HAP-1 (cell line): ENCODE data around the gene SAMD11.
"Not testable (repeated sequence)": the region's sequence is repeated elsewhere in the genome, so short reads cannot be mapped to it uniquely, and the experiment has no call there.

Source experiments
- DNase-seq, 2 experiments: peaks; one replicate each; pipeline ENCODE4 v3.0.0-alpha.2; 2016 to 2020; ENCODE audit warnings: low spot score in 2 of 2
- H3K27me3 ChIP-seq: fragments of 250-450 bp; sonication (Bioruptor Pico); 2 replicates; pipeline ENCODE4 v1.5.1; 2020; ENCODE audit warnings: low read depth, mild to moderate bottlenecking, moderate library complexity
- H3K36me3 ChIP-seq: fragments of 250-450 bp; sonication (Bioruptor Pico); replicated peaks from 2 replicates; pipeline ENCODE4 v1.5.1; 2020; ENCODE audit warnings: mild to moderate bottlenecking
- H3K4me1 ChIP-seq: fragments of 250-450 bp; sonication (Bioruptor Pico); 2 replicates; pipeline ENCODE4 v1.5.1; 2020; ENCODE audit warnings: mild to moderate bottlenecking
- H3K4me3 ChIP-seq: fragments of 250-450 bp; sonication (Bioruptor Pico); 2 replicates; pipeline ENCODE4 v1.5.1; 2020; ENCODE audit warnings: mild to moderate bottlenecking, moderate library complexity
- H3K9me3 ChIP-seq: fragments of 250-450 bp; sonication (Bioruptor Pico); 2 replicates; pipeline ENCODE4 v1.5.1; 2020; ENCODE audit warnings: mild to moderate bottlenecking, moderate library complexity
- in situ Hi-C: fragments of 300-500 bp; cut with MboI; formaldehyde crosslinking; loops from 3 replicates; pipeline ENCODE4 v1.14.3; 2020; ENCODE audit warnings: low sequenced_read_pairs, inconsistent platforms, mixed read lengths

SAMD11 gene

DNA sequence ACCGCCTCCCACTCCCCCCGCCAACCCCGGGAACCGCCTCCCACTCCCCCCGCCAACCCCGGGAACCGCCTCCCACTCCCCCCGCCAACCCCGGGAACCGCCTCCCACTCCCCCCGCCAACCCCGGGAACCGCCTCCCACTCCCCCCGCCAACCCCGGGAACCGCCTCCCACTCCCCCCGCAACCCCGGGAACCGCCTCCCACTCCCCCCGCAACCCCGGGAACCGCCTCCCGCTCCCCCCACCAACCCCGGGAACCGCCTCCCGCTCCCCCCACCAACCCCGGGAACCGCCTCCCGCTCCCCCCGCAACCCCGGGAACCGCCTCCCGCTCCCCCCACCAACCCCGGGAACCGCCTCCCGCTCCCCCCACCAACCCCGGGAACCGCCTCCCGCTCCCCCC, 53.1 kb downstream of the SAMD11 start:
- H3K4me1 ChIP-seq, H3K27me3 ChIP-seq, in situ Hi-C loops, H3K36me3 ChIP-seq, H3K9me3 ChIP-seq, H3K4me3 ChIP-seq: not testable (repeated sequence)
- peak in 1 of 2 experiments; percentile 60 for DNase-seq

DNA sequence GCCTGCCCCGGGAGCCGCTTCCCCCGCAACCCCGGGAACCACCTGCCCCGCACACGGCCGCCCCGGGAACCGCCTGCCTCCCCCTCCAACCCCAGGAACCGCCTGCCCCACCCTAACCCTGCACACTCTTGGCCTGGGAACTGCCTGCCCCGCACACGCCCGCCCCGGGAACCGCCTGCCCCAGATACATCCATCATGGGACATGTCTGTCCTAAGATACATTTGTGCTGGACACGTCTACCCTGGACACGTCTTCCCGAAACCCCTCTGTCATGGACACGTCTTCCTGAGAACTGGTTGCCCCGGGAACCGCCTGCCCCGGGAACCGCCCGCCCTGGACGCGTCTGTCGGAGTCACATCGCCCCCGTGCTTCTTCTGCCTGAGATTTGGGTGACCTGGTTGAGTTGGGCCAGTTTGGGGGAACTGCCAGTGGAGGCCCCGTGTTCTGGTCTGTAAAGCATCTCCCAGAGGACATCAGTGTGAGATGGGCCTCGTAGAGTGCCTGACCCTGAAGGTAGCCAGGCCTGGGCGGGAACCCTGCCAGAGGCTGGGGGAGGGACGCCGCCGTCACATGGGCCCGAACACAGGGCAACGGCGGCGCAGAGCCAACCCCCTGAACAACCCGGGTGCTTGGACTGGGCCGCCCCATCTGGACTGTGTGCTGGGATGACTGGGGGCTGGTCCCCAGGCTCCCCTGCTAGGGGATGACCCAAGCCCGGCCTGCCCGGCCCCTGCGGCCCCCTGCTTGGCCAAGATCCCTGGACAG, 54.5 kb downstream of the SAMD11 start:
- Histone ChIP-seq H3K4me3 (no peak overlapping the region), H3K27me3 (peaks cover 14% of the 10 kb centered on the region), H3K4me1 (no peaks in the 10 kb centered on the region), H3K9me3 (no peaks in the 10 kb centered on the region), H3K36me3 (no peaks in the 10 kb centered on the region)
- in situ Hi-C loops = no loop called here
- no peak for DNase-seq

DNA sequence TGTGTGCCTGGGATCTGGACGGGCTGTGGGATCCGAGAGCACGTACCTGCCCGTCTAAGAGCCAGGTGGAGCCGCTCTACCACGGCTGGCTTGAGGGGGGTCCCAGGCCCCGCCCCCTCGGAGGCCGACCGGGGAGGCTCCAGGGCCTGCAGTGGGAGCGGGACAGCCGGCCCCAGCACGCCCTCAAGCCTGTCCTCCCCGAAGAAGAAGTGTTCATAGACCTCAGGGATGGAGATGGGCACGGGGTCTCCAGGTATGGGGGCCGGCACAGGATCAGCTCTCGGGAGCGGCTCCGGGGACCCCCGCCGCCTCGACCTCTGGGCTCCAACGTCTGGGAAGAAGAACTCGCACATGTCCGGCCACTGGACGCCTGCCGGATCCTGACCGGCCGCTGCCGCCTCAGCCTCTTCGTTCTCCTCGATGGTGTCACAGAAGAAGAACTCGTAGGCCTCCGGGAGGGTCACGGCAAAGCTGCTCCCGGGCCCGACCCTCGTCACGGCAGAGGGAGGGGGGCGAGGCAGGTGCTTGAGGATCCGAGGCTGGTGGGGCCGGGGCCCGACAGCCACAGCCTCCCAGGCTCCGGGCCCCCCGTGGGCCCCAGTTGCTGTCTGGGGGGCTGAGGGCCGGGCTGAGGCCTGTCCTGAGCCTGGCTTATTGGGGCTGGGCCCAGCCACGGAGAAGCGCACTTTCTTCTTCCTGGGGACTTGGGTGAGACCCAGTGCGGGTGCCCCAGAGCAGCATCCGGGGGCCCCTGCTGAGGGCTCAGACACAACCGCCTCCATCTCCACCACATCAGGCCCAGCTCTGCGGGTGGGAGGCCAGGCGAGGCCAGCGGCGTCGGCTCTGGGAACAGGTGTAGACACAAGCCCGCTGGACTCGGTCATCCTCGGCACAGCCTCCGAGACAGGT, 55.4 kb downstream of the SAMD11 start:
- Histone ChIP-seq H3K27me3 (peaks cover 14% of the 10 kb centered on the region), H3K4me1 (no peaks in the 10 kb centered on the region), H3K36me3 (no peaks in the 10 kb centered on the region), H3K9me3 (no peaks in the 10 kb centered on the region), H3K4me3 (no peak overlapping the region)
- in situ Hi-C loops = no loop called here
- DNase-seq = no peak

DNA sequence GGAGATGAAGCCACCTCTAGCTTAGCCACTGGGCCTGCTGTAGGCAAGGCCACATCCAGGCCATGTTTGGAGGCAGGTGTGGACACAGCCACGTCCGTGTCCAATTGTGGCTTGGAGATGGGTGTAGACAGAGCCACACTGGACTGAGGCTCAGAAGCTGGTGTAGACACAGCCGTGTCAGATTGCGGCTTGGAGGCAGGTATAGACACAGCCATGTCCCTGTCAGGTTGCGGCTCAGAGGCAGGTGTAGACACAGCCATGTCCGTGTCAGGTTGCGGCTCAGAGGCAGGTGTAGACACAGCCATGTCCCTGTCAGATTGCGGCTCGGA, 56.0 kb downstream of the SAMD11 start:
- no peak for DNase-seq
- Histone ChIP-seq H3K4me1 (no peaks in the 10 kb centered on the region), H3K36me3 (no peaks in the 10 kb centered on the region), H3K27me3 (peaks cover 15% of the 10 kb centered on the region), H3K9me3 (no peaks in the 10 kb centered on the region), H3K4me3 (no peak overlapping the region)
- in situ Hi-C loops = no loop called here

DNA sequence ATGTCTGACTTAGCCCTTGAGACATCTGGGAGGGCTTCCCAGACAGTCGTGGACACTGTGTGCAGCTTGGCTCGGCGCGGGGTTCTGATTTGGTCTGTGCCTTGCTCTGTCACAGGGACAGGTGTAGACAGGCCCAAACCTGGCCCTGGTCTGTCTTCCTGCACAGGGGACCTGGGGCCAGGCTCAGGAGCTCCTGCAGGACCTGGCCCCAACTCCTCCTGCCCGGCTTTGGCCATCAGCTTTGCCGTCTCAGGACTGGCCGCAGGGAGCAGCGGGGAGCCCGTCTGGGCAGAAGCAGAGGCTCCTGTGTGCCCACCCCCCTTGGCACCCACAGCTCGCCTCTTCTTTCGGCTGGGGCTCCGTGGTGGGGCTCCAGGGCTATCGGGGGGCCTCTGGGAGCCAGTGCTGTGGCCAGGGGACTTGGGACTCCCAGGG, 56.4 kb downstream of the SAMD11 start:
- in situ Hi-C loops = no loop called here
- H3K4me3 ChIP-seq = no peak overlapping the region
- no peaks in the 10 kb centered on the region for H3K36me3 ChIP-seq
- H3K4me1 ChIP-seq = no peaks in the 10 kb centered on the region
- peaks cover 19% of the 10 kb centered on the region for H3K27me3 ChIP-seq
- H3K9me3 ChIP-seq = no peaks in the 10 kb centered on the region
- DNase-seq = no peak

DNA sequence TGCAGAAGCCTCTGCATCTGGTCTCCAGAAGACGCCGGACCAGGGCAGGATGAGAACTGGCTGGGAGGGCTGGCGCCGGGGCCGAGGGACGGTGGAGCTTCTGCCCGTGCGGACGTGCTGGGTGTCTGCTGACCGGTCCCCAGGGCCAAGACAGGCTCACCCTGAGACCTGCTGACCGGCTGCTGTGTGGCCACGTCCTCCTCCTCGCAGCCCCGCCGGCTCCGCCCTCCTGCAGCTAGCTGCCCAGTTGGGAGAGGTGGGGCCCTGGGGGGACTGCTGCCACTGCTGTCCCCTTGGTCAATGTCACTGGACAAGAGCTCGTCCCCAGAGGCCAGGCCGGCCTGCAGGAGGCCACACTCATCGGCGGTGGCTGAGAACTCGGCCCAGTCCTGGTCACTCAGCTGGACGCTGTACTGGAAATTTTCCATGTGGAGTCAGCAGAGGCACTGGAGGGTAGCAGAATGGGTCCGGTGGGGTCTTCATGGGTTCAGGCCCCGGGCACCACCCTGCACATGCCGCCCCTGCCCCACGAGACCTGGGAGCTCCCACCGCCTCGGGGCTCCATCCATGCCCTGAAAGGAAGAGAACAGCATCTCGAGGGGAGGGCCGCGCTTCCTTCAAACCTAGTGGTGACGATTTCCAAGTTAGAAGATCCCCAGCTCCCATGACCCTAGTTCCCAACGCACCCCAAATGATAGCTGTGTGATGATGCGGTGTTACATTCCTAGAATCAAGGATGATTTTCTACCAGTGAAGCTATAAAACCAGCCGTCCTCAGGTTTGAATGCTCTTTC, 57.1 kb downstream of the SAMD11 start:
- Histone ChIP-seq H3K9me3 (no peaks in the 10 kb centered on the region), H3K27me3 (peaks cover 23% of the 10 kb centered on the region), H3K4me3 (no peak overlapping the region), H3K36me3 (no peaks in the 10 kb centered on the region), H3K4me1 (no peaks in the 10 kb centered on the region)
- DNase-seq = no peak
- in situ Hi-C loops = no loop called here

DNA sequence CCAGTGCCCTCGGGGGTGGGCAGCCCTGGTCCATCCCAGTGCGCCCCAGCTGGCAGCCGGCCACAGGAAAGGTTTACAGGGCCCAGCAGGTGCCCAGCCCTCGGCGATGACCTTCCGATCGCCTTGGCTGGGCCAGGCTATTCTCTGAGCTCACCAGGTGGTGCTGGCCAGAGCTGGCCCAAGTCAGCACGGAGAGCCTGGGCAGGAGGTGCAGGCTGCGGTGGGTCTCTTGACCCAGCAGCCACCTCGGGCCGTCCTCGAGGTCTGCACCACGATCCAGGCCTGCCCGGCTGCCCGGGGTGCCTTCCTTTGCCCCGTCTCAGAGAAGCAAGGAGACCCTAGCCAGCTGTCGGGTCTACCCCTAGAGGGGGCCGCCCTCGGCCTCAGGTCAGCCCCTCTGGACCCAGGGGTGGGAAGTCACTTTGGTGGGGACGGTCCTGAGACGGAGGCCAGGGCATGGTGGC, 57.8 kb downstream of the SAMD11 start:
- Histone ChIP-seq H3K27me3 (peaks cover 23% of the 10 kb centered on the region), H3K9me3 (no peaks in the 10 kb centered on the region), H3K36me3 (no peaks in the 10 kb centered on the region), H3K4me1 (no peaks in the 10 kb centered on the region), H3K4me3 (no peak overlapping the region)
- in situ Hi-C loops = no loop called here
- DNase-seq = no peak

DNA sequence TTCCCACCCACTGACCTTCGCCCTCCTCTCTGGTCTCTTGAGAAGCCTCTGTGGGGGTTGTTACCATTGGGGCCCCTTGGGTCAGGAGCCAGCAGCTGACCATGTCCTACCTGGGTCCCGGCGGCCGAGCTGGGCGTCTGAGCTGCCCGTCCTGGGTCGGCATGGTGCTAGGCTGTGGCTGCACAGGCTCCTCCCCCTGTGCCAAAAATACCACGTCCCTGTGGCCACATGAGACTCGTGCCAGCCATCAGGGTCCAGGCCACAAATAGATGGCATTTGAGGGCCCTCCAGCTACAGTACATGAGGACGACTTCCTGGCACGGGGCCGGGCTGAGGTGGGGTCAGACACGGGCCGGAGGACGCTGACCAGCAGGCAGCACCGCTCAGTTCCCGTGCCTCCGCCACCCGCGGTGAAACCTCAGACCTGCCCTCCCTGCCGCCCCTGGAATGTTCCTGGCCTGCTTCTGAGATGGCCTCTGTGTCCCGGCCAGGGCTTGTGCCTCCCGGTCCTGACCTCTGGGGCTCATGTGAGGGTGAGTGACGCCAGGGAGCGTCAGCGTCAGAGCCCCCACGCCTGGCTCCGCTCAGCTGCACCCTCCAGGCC, 58.3 kb downstream of the SAMD11 start, which contains the start of gene PERM1:
Gene PERM1, minus strand, starts transcription at position 139 of the 604 bp plus-strand sequence. CDS start 1,064 bp downstream, outside the sequence.
- no peaks in the 10 kb centered on the region for H3K9me3 ChIP-seq
- in situ Hi-C loops = no loop called here
- no peaks in the 10 kb centered on the region for H3K36me3 ChIP-seq
- no peak within 1 kb of the TSS for H3K4me3 ChIP-seq
- no peak for DNase-seq
- H3K27me3 ChIP-seq = peaks cover 23% of the 10 kb centered on the region
- no peaks in the 10 kb centered on the region for H3K4me1 ChIP-seq

DNA sequence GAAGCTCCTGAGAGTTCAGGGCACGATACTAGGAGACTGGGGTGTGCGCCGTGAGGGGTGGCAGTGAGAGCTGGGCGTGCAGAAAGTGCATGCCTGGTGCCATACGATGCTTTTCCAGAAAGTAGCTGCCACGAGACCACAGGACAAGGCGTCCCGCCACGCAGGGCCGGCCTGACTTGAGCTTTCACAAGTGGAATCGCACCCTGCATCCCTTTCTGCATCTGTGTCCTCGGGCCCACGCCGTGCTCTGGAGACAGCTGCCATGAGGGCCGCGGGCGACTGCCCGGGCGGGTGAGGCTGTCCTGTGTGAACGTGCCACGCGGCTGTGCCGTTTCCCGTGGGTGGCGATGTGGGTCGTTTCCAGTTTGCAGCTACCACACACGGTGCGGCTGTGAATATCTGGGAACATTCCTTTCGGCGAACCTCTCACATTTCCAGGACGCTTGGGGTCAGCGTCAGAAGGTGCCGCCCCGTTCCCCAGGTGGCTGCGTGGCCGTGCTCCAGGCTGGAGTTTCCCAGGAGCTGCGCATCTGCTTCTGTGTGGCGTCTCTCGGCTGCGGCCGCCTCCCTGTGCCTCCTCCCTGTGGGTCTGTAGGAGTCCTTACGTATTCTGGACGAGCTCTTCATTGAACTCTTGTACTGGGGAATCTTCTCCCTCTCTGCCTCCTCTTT, 59.2 kb downstream of the SAMD11 start:
- no peaks in the 10 kb centered on the region for H3K9me3 ChIP-seq
- H3K4me3 ChIP-seq = no peak overlapping the region
- H3K36me3 ChIP-seq = no peaks in the 10 kb centered on the region
- in situ Hi-C loops = no loop called here
- DNase-seq = no peak
- H3K4me1 ChIP-seq = no peaks in the 10 kb centered on the region
- peaks cover 23% of the 10 kb centered on the region for H3K27me3 ChIP-seq

DNA sequence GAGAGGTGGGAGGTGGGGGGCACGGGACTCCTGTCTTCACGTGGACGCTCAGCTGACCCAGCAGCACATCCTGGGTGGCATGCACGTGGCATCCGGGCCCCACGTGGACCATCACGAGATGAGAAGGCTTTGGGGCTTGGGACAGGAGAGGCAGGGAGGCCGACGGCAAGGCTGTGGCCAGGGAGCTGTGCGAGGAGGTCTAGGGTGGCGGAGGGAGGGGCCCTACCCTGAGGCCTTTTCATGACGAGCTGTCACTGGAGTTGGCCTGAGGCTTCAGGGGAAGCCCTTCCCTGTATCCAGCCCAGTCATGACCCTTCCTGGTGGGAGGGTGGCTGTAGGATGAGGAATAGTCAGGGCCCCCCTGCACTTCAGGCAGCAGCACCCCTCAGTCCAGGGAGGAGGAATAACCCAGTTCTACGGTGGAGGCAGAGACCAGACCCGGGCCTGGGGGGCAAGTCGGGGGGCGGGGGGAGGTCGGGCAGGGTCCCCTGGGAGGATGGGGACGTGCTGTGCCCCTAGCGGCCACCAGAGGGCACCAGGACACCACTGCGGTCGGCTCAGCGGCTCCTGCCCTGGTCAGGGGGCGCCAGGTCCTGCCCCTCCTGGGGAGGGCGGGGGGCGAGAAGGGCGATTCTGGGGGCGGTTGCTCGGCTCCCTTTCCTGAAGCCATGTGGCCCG, 60.2 kb downstream of the SAMD11 start:
- Histone ChIP-seq H3K27me3 (peaks cover 25% of the 10 kb centered on the region), H3K36me3 (no peaks in the 10 kb centered on the region), H3K4me3 (no peak overlapping the region), H3K9me3 (no peaks in the 10 kb centered on the region; the same call in 1 of the 2 replicates), H3K4me1 (no peaks in the 10 kb centered on the region)
- DNase-seq = peak in 1 of 2 experiments; percentile 74
- in situ Hi-C loops = no loop called here

DNA sequence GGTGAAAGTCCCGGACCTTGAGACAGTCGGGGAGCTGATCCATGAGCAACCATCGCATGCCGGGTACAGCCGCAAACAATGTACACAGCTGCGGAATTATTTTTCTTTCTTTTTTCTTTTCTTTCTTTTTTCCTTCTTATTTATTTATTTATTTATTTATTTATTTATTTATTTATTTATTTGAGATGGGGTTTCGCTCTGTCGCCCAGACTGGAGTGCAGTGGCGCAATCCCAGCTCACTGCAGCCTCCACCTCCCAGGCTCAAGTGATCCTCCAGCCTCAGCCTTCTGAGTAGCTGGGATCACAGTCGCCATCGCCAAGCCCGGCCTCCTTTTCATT, 60.7 kb downstream of the SAMD11 start:
- no peak for DNase-seq
- no peaks in the 10 kb centered on the region; the same call in 1 of the 2 replicates for H3K9me3 ChIP-seq
- H3K36me3 ChIP-seq = no peaks in the 10 kb centered on the region
- peaks cover 27% of the 10 kb centered on the region for H3K27me3 ChIP-seq
- H3K4me3 ChIP-seq = no peak overlapping the region
- H3K4me1 ChIP-seq = no peaks in the 10 kb centered on the region
- in situ Hi-C loops = no loop called here

DNA sequence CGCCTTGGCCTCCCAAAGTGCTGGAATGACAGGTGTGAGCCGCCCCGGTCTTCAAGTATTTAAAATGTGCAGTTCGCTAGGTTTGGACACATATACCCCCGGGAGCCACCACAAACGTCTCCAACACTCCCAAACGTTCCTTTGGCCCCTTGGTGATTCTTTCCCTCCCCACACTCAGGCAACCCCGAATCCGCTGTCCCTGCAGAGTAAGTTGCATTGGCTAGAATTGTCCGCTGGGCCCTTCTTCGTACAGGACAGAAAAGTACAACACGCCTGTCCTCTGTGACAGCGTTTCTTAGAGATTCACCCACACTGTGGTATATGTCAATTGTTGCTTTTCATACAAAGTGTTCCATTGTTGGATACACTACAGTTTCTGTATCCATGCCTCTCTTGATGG, 61.4 kb downstream of the SAMD11 start:
- Histone ChIP-seq H3K36me3 (no peaks in the 10 kb centered on the region), H3K9me3 (no peaks in the 10 kb centered on the region; the same call in 1 of the 2 replicates), H3K27me3 (peaks cover 32% of the 10 kb centered on the region), H3K4me1 (no peaks in the 10 kb centered on the region), H3K4me3 (no peak overlapping the region)
- in situ Hi-C loops = no loop called here
- no peak for DNase-seq
